Measurements from ENCODE around the gene SREBF1. TPM values are rescaled to one million over a fixed set of nuclear protein-coding genes. Genes with fewer than 3 reads are reported as not detected.

Gene SREBF1
- total RNA-seq, 1 donor from 2014 or later = 84.0 TPM

GRCh38 chr17:17785407-17785806, 51.4 kb downstream of the SREBF1 start:
- no peak overlapping the region for H3K4me3 ChIP-seq
- no peak overlapping the region for H3K27ac ChIP-seq
- TF ChIP-seq POLR2A (IDR thresholded peaks at IDR 0.05) = no peak
- no peaks in the 10 kb centered on the region for H3K36me3 ChIP-seq
- intact Hi-C loops (cut with DNase I) = no loop called here
- DNase-seq (ENCODE audit: extremely low spot score in 2 of 2) = no peak
- H3K9me3 ChIP-seq = no peaks in the 10 kb centered on the region
- H3K27me3 ChIP-seq = no peaks in the 10 kb centered on the region
- peaks cover 52% of the 10 kb centered on the region for H3K4me1 ChIP-seq

- Histone ChIP-seq H3K27me3 (no peaks in the 10 kb centered on the region), H3K36me3 (no peaks in the 10 kb centered on the region), H3K4me3 (peak overlapping the region in 1 of 2 donors; percentile 55), H3K27ac (peak overlapping the region; percentile 97), H3K9me3 (no peaks in the 10 kb centered on the region), H3K4me1 (peaks cover 49% of the 10 kb centered on the region)
- intact Hi-C loops (cut with DNase I) = no loop called here
- DNase-seq (ENCODE audit: extremely low spot score in 2 of 2) = no peak
- no peak for TF ChIP-seq CTCF (IDR thresholded peaks at IDR 0.05)
- TF ChIP-seq POLR2A (IDR thresholded peaks at IDR 0.05) = no peak
- no peak for TF ChIP-seq POLR2AphosphoS5 (IDR thresholded peaks at IDR 0.05; ENCODE audit: insufficient read depth in 1 of 2, low read depth in 1 of 2)
Observed at GRCh38 chr17:17784657-17785267, 52.0 kb downstream of the SREBF1 start.

GRCh38 chr17:17783825-17784656, 52.7 kb downstream of the SREBF1 start:
- peak overlapping the region; percentile 97 for H3K27ac ChIP-seq
- H3K4me3 ChIP-seq = peak overlapping the region; percentile 52 to 55
- intact Hi-C loops (cut with DNase I) = no loop called here
- peak in 1 of 2 donors; percentile 52 for TF ChIP-seq POLR2AphosphoS5 (IDR thresholded peaks at IDR 0.05; ENCODE audit: insufficient read depth in 1 of 2, low read depth in 1 of 2)
- TF ChIP-seq POLR2A (IDR thresholded peaks at IDR 0.05) = no peak
- no peaks in the 10 kb centered on the region for H3K27me3 ChIP-seq
- H3K4me1 ChIP-seq = peaks cover 52% of the 10 kb centered on the region
- H3K36me3 ChIP-seq = no peaks in the 10 kb centered on the region
- DNase-seq (ENCODE audit: extremely low spot score in 2 of 2) = no peak
- no peaks in the 10 kb centered on the region for H3K9me3 ChIP-seq

- Histone ChIP-seq H3K36me3 (no peaks in the 10 kb centered on the region), H3K4me1 (peaks cover 58% of the 10 kb centered on the region), H3K27me3 (no peaks in the 10 kb centered on the region), H3K4me3 (peak overlapping the region; percentile 52 to 55), H3K27ac (peak overlapping the region; percentile 97), H3K9me3 (no peaks in the 10 kb centered on the region)
- no peak for DNase-seq (ENCODE audit: extremely low spot score in 2 of 2)
- no peak for TF ChIP-seq POLR2A (IDR thresholded peaks at IDR 0.05)
- TF ChIP-seq POLR2AphosphoS5 (IDR thresholded peaks at IDR 0.05; ENCODE audit: insufficient read depth in 1 of 2, low read depth in 1 of 2) = peak in 1 of 2 donors; percentile 11
- no peak for TF ChIP-seq CTCF (IDR thresholded peaks at IDR 0.05)
- intact Hi-C loops (cut with DNase I) = no loop called here
Observed at GRCh38 chr17:17783116-17783824, 53.5 kb downstream of the SREBF1 start.

- Histone ChIP-seq H3K9me3 (no peaks in the 10 kb centered on the region), H3K4me1 (peaks cover 64% of the 10 kb centered on the region), H3K27ac (peak overlapping the region; percentile 97), H3K4me3 (peak overlapping the region; percentile 52 to 55), H3K36me3 (no peaks in the 10 kb centered on the region), H3K27me3 (no peaks in the 10 kb centered on the region)
- intact Hi-C loops (cut with DNase I) = no loop called here
- TF ChIP-seq POLR2A (IDR thresholded peaks at IDR 0.05) (no peak), CTCF (IDR thresholded peaks at IDR 0.05) (no peak), POLR2AphosphoS5 (IDR thresholded peaks at IDR 0.05; ENCODE audit: insufficient read depth in 1 of 2, low read depth in 1 of 2) (no peak)
- no peak for DNase-seq (ENCODE audit: extremely low spot score in 2 of 2)
Observed at GRCh38 chr17:17782523-17783115, 54.2 kb downstream of the SREBF1 start.
